ENCODE measurements around the gene SPEG. TPM values are rescaled to one million over a fixed set of nuclear protein-coding genes. Genes with fewer than 3 reads are reported as not detected.
A peak's percentile ranks its signal among the peaks of the same experiment; 100 is the strongest.

SPEG gene
- total and polyA plus RNA-seq, 2 of the 13 experiments (the other 11 are each of a cell fraction or from before 2014, with no cell fraction given), result 0.18 to 0.24 TPM

- TF ChIP-seq ZMYM4 (CRISPR knock-in tag; IDR thresholded peaks at IDR 0.05), result peak; percentile 72
- no peak for TF ChIP-seq CHCHD3 (CRISPR knock-in tag; IDR thresholded peaks at IDR 0.05)
- no peak for TF ChIP-seq ZNF10 (CRISPR knock-in tag; IDR thresholded peaks at IDR 0.05; ENCODE audit: borderline replicate concordance, low read depth)
- TF ChIP-seq HOXD1 (CRISPR knock-in tag; IDR thresholded peaks at IDR 0.05), result peak; percentile 94
- TF ChIP-seq GFI1 (CRISPR knock-in tag; IDR thresholded peaks at IDR 0.05; ENCODE audit: borderline replicate concordance), result no peak
- TF ChIP-seq NFRKB (IDR thresholded peaks at IDR 0.05), result no peak
- no peak for TF ChIP-seq EZH2 (conservative IDR thresholded peaks at IDR 0.05; ENCODE audit: low read depth, low read length)
- peak; percentile 95 for TF ChIP-seq DRAP1 (CRISPR knock-in tag; IDR thresholded peaks at IDR 0.05)
- TF ChIP-seq ZNF143 (CRISPR knock-in tag; IDR thresholded peaks at IDR 0.05), result no peak
- peak; percentile 87 for TF ChIP-seq AGO1 (IDR thresholded peaks at IDR 0.05; ENCODE audit: low read depth, low read length, poor library complexity, severe bottlenecking)
- peak; percentile 95; the same call in 1 of the 2 replicates for TF ChIP-seq MAF1 (CRISPR knock-in tag; IDR thresholded peaks at IDR 0.05; ENCODE audit: borderline replicate concordance)
- no peak for TF ChIP-seq ZNF20 (CRISPR knock-in tag; IDR thresholded peaks at IDR 0.05)
- peak; percentile 79 for TF ChIP-seq BHLHE40 (IDR thresholded peaks at IDR 0.05; ENCODE audit: low read length)
- TF ChIP-seq DZIP1 (CRISPR knock-in tag; IDR thresholded peaks at IDR 0.05), result no peak; the same call in 1 of the 2 replicates
- TF ChIP-seq SMYD3 (CRISPR knock-in tag; IDR thresholded peaks at IDR 0.05), result peak; percentile 62; the same call in 1 of the 2 replicates
- 0 out of 2 replicates have a peak, but pooled peaks have one; percentile 50 for TF ChIP-seq ZKSCAN1 (IDR thresholded peaks at IDR 0.05; ENCODE audit: low read length)
- 0 out of 2 replicates have a peak, but pooled peaks have one; percentile 54 for TF ChIP-seq TIGD3 (CRISPR knock-in tag; IDR thresholded peaks at IDR 0.05; ENCODE audit: borderline replicate concordance)
- peak; percentile 77 for TF ChIP-seq PHF20 (CRISPR knock-in tag; IDR thresholded peaks at IDR 0.05)
- TF ChIP-seq, protein P1, sequence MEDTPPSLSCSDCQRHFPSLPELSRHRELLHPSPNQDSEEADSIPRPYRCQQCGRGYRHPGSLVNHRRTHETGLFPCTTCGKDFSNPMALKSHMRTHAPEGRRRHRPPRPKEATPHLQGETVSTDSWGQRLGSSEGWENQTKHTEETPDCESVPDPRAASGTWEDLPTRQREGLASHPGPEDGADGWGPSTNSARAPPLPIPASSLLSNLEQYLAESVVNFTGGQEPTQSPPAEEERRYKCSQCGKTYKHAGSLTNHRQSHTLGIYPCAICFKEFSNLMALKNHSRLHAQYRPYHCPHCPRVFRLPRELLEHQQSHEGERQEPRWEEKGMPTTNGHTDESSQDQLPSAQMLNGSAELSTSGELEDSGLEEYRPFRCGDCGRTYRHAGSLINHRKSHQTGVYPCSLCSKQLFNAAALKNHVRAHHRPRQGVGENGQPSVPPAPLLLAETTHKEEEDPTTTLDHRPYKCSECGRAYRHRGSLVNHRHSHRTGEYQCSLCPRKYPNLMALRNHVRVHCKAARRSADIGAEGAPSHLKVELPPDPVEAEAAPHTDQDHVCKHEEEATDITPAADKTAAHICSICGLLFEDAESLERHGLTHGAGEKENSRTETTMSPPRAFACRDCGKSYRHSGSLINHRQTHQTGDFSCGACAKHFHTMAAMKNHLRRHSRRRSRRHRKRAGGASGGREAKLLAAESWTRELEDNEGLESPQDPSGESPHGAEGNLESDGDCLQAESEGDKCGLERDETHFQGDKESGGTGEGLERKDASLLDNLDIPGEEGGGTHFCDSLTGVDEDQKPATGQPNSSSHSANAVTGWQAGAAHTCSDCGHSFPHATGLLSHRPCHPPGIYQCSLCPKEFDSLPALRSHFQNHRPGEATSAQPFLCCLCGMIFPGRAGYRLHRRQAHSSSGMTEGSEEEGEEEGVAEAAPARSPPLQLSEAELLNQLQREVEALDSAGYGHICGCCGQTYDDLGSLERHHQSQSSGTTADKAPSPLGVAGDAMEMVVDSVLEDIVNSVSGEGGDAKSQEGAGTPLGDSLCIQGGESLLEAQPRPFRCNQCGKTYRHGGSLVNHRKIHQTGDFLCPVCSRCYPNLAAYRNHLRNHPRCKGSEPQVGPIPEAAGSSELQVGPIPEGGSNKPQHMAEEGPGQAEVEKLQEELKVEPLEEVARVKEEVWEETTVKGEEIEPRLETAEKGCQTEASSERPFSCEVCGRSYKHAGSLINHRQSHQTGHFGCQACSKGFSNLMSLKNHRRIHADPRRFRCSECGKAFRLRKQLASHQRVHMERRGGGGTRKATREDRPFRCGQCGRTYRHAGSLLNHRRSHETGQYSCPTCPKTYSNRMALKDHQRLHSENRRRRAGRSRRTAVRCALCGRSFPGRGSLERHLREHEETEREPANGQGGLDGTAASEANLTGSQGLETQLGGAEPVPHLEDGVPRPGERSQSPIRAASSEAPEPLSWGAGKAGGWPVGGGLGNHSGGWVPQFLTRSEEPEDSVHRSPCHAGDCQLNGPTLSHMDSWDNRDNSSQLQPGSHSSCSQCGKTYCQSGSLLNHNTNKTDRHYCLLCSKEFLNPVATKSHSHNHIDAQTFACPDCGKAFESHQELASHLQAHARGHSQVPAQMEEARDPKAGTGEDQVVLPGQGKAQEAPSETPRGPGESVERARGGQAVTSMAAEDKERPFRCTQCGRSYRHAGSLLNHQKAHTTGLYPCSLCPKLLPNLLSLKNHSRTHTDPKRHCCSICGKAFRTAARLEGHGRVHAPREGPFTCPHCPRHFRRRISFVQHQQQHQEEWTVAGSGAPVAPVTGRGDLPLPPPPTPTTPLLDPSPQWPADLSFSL (CRISPR knock-in tag; IDR thresholded peaks at IDR 0.05), result no peak
- TF ChIP-seq NBN (conservative IDR thresholded peaks at IDR 0.05), result no peak
Observed at GRCh38 chr2:219543596-219544358, 109.1 kb downstream of the SPEG start, which contains the start of the genes CHPF and TMEM198 (continued).
